ENCODE results near the gene CHST11.

GRCh38 chr12:104516821-104517220 lies 60.1 kb downstream of the CHST11 start:
- TF ChIP-seq CTCF (IDR thresholded peaks at IDR 0.05) = no peak
- TF ChIP-seq POLR2A (IDR thresholded peaks at IDR 0.05) = no peak
